ENCODE measurements around the gene PTPRA.

GRCh38 chr20:2873010-2873746 is at the start of gene PTPRA:
- TF ChIP-seq, protein P1, sequence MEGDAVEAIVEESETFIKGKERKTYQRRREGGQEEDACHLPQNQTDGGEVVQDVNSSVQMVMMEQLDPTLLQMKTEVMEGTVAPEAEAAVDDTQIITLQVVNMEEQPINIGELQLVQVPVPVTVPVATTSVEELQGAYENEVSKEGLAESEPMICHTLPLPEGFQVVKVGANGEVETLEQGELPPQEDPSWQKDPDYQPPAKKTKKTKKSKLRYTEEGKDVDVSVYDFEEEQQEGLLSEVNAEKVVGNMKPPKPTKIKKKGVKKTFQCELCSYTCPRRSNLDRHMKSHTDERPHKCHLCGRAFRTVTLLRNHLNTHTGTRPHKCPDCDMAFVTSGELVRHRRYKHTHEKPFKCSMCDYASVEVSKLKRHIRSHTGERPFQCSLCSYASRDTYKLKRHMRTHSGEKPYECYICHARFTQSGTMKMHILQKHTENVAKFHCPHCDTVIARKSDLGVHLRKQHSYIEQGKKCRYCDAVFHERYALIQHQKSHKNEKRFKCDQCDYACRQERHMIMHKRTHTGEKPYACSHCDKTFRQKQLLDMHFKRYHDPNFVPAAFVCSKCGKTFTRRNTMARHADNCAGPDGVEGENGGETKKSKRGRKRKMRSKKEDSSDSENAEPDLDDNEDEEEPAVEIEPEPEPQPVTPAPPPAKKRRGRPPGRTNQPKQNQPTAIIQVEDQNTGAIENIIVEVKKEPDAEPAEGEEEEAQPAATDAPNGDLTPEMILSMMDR (IDR thresholded peaks at IDR 0.05): no peak
- TF ChIP-seq POLR2A (IDR thresholded peaks at IDR 0.05): peak in 1 of 2 donors; percentile 35
